DND-41 (cell line): Measurements from ENCODE around the gene CD276.

ENCODE experiments used
- ATAC-seq: fragments of 200-7000 bp; cut with Tn5 transposase; 3 replicates; pipeline ENCODE4 v1.9.1; 2021; ENCODE audit warnings: low read depth; ENCODE audit not compliant: insufficient read depth
- DNase-seq: peaks from one replicate; pipeline ENCODE4 v3.0.0-alpha.2; 2020
- H2AFZ ChIP-seq: 2 replicates; pipeline ENCODE4 v1.6.0; 2012; ENCODE audit warnings: low read depth, low read length
- H3K27ac ChIP-seq: 2 replicates; pipeline ENCODE4 v1.5.1; 2012; ENCODE audit warnings: low read length, inconsistent platforms
- H3K27me3 ChIP-seq: fragments of 200-600 bp; sonication (generic); 2 replicates; pipeline ENCODE4 v1.6.0; 2012; ENCODE audit warnings: low read length, mild to moderate bottlenecking, inconsistent platforms; ENCODE audit not compliant: insufficient read depth, poor library complexity
- H3K36me3 ChIP-seq: 2 replicates; pipeline ENCODE4 v1.5.1; 2012; ENCODE audit warnings: low read length, inconsistent platforms; ENCODE audit not compliant: insufficient read depth
- H3K4me1 ChIP-seq: 2 replicates; pipeline ENCODE4 v1.5.1; 2012; ENCODE audit warnings: mild to moderate bottlenecking, low read length; ENCODE audit not compliant: insufficient read depth
- H3K4me2 ChIP-seq: 2 replicates; pipeline ENCODE4 v1.6.0; 2012; ENCODE audit warnings: mild to moderate bottlenecking, moderate library complexity, low read length, inconsistent platforms; ENCODE audit not compliant: insufficient read depth
- H3K4me3 ChIP-seq, 2 experiments: fragments of 200-600 bp in 1 of 2; shearing (Covaris generic) in 1 of 2; 2 replicates each; pipeline ENCODE4 v1.5.1; 2012 to 2016; ENCODE audit warnings: inconsistent platforms in 2 of 2, low read length in 2 of 2, mild to moderate bottlenecking in 2 of 2, low read depth in 1 of 2, moderate library complexity in 1 of 2
- H3K79me2 ChIP-seq: 2 replicates; pipeline ENCODE4 v1.6.0; 2012; ENCODE audit warnings: low read length, inconsistent platforms; ENCODE audit not compliant: insufficient read depth
- H3K9ac ChIP-seq: 2 replicates; pipeline ENCODE4 v1.6.0; 2012; ENCODE audit warnings: low read depth, mild to moderate bottlenecking, inconsistent platforms, low read length, moderate library complexity
- H3K9me3 ChIP-seq: 2 replicates; pipeline ENCODE4 v1.5.1; 2012; ENCODE audit warnings: low read length, moderate library complexity, mild to moderate bottlenecking, inconsistent platforms; ENCODE audit not compliant: insufficient read depth, severe bottlenecking
- H4K20me1 ChIP-seq: 2 replicates; pipeline ENCODE4 v1.6.0; 2012; ENCODE audit warnings: low read length; ENCODE audit not compliant: insufficient read depth
- CTCF ChIP-seq: IDR thresholded peaks from 2 replicates; pipeline ENCODE4 v1.5.1; 2012; ENCODE audit warnings: borderline replicate concordance, low read length, moderate library complexity, mild to moderate bottlenecking; ENCODE audit not compliant: poor library complexity, severe bottlenecking; ENCODE audit errors: extremely low read depth
- EZH2 ChIP-seq: IDR thresholded peaks from 3 replicates; pipeline ENCODE4 v1.6.1; 2012; ENCODE audit warnings: borderline replicate concordance, low read depth, mild to moderate bottlenecking, moderate library complexity, low read length, inconsistent platforms; ENCODE audit not compliant: severe bottlenecking

The CD276 gene

GRCh38 chr15:73750951-73751350 is 66.8 kb downstream of the CD276 start:
- ATAC-seq (no peak), DNase-seq (no peak)
- TF ChIP-seq CTCF (no peak), EZH2 (no peak)
- Histone ChIP-seq H3K4me2 (no peak overlapping the region), H3K36me3 (no peaks in the 10 kb centered on the region), H3K27ac (no peak overlapping the region), H3K79me2 (no peaks in the 10 kb centered on the region), H4K20me1 (no peaks in the 10 kb centered on the region), H3K4me3 (no peak overlapping the region), H3K4me1 (no peaks in the 10 kb centered on the region), H3K9me3 (no peaks in the 10 kb centered on the region), H3K9ac (no peak overlapping the region), H3K27me3 (no peaks in the 10 kb centered on the region), H2AFZ (no peak overlapping the region)

- H3K79me2 ChIP-seq: no peaks in the 10 kb centered on the region
- H3K4me2 ChIP-seq: no peak overlapping the region
- TF ChIP-seq EZH2: no peak
- no peak for TF ChIP-seq CTCF
- no peaks in the 10 kb centered on the region for H3K36me3 ChIP-seq
- H3K9ac ChIP-seq: no peak overlapping the region
- H4K20me1 ChIP-seq: no peaks in the 10 kb centered on the region
- no peak for ATAC-seq
- no peak overlapping the region for H3K27ac ChIP-seq
- no peaks in the 10 kb centered on the region for H3K9me3 ChIP-seq
- no peaks in the 10 kb centered on the region for H3K4me1 ChIP-seq
- H2AFZ ChIP-seq: no peak overlapping the region
- H3K4me3 ChIP-seq: no peak overlapping the region
- DNase-seq: no peak
- no peaks in the 10 kb centered on the region for H3K27me3 ChIP-seq
These were observed 67.3 kb downstream of the CD276 start for GRCh38 chr15:73751511-73751898.

DNA sequence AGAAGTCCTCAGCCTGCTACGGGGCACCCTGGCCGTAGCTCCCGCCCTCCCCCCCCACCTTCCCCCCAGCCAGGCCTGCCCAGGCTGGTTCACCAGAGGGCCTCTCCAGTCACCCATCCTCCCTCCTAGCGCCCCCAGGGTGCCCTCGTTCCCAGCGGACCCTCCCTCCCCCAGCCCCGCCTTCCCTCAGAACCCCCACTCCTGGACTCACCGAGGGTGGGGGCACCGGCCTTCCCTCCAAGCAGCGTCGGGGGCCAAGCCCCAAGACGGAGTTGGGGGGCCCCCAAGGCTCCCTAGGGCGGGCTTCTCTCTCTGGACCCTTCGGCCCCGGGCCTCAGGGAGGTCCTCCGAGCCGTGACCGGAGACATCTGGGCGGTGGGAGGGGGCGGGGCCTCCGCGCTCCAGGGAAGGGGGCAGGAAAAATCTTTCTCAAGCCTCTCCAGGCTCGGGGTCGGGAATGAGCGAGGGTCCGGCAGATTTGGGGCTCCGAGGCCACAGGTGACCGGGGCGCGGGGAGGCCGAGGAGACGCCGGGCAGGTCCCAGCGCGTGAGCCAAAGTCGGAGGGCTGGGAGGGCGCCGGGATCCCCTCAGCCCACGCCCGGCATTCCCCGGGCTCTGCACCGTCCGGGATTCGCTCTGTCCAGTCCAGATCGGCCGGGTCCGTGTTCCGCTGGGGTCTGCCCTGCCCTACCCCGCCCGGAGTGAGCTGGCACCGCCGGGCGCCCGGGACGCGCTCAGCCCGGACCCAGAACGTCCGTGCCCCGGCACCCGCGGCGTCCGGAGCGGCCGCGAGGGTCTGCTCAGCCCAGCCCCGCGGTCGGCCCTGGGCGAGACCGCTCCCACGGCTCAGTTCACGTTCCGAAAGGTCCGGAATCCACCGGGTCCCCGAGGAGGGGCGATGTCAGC is 68.0 kb downstream of the CD276 start:
- DNase-seq: no peak
- no peak overlapping the region for H2AFZ ChIP-seq
- H3K4me1 ChIP-seq: no peaks in the 10 kb centered on the region
- no peaks in the 10 kb centered on the region for H3K79me2 ChIP-seq
- no peak overlapping the region for H3K4me2 ChIP-seq
- H3K9ac ChIP-seq: no peak overlapping the region
- ATAC-seq: no peak
- no peaks in the 10 kb centered on the region for H4K20me1 ChIP-seq
- TF ChIP-seq CTCF (no peak), EZH2 (no peak)
- no peaks in the 10 kb centered on the region for H3K9me3 ChIP-seq
- H3K27me3 ChIP-seq: no peaks in the 10 kb centered on the region
- H3K4me3 ChIP-seq: no peak overlapping the region
- H3K36me3 ChIP-seq: no peaks in the 10 kb centered on the region
- no peak overlapping the region for H3K27ac ChIP-seq
